ENCODE measurements around the gene F5. TPM values are rescaled to one million over a fixed set of nuclear protein-coding genes. Genes with fewer than 3 reads are reported as not detected.

Gene F5
- total and polyA plus RNA-seq, 2 of the 13 experiments (the other 11 are each of a cell fraction or from before 2014, with no cell fraction given): 38.3 to 64.0 TPM

- TF ChIP-seq TCF7L2 (IDR thresholded peaks at IDR 0.05; ENCODE audit: low read depth, low read length): no peak
- no peak for TF ChIP-seq PAWR (CRISPR knock-in tag; IDR thresholded peaks at IDR 0.05; ENCODE audit: borderline replicate concordance)
- TF ChIP-seq RERE (CRISPR knock-in tag; IDR thresholded peaks at IDR 0.05; ENCODE audit: low read depth): no peak
Measured at GRCh38 chr1:169485431-169486280, 100.6 kb downstream of the F5 start, which contains the start of gene SLC19A2 (continued).

GRCh38 chr1:169484683-169485430 lies 101.4 kb downstream of the F5 start:
- in situ Hi-C loops (cut with HindIII; ENCODE audit: extremely low pct_ligation_motif_present, low pct_unique_long_range_greater_than_20kb) (no loop called here), intact Hi-C loops (cut with micrococcal nuclease; ENCODE audit: unreplicated experiment) (loop anchor here (5.0 to 10.0 kb wide), 2 partner anchors 37 to 380 kb away; partner anchors contain the start of gene ATP1B1)
- 2% methylated on average over 9 of the region's 15 CpGs for WGBS (ENCODE audit: low lambda C conversion rate)
- H3K9ac ChIP-seq (ENCODE audit: insufficient read depth, low read depth, low read length): peak overlapping the region; percentile 92
- peaks cover 43% of the 10 kb centered on the region for H4K20me1 ChIP-seq (ENCODE audit: insufficient read depth, low read length)
- ChIA-PET POLR2A (interaction anchor here (0.6 to 2.0 kb wide), 12 partner anchors 11 to 795 kb away, joined by 3 to 33 read pairs (median 6); partner anchors contain the start of genes BLZF1, F5, METTL18 and NME7), CTCF (ENCODE audit: low intra/inter-chr PET ratio, low total read pairs) (interaction anchor here (1.2 kb wide), 1 partner anchor 61 kb away, joined by 3 read pairs; no protein-coding TSS in a partner anchor)
- no peak overlapping the region for H2AFZ ChIP-seq (ENCODE audit: low read length)
- peak overlapping the region; percentile 95 for H3K27ac ChIP-seq (ENCODE audit: extremely low read length, insufficient read depth, low read length)
- FAIRE-seq: no peak
- no peaks in the 10 kb centered on the region; a peak in 1 of 5 replicates for H3K27me3 ChIP-seq (ENCODE audit: control insufficient read depth in 1 of 2, insufficient read depth in 2 of 2, low read length in 2 of 2)
- H3K4me3 ChIP-seq (replicated peaks in 1 of 3; ENCODE audit: insufficient read depth in 1 of 3, low read depth in 2 of 3, low read length in 3 of 3): peak overlapping the region; percentile 62 to 87 (median 81)
- BruUV-seq (replicated peaks): TSS peak; percentile 49
- H3K4me1 ChIP-seq (ENCODE audit: insufficient read depth, low read length): peaks cover 70% of the 10 kb centered on the region
- H3K36me3 ChIP-seq (replicated peaks in 1 of 2; ENCODE audit: control insufficient read depth in 1 of 2, insufficient read depth in 2 of 2, low read length in 2 of 2): no peaks in the 10 kb centered on the region; a peak in 1 of 5 replicates
- H3K4me2 ChIP-seq (ENCODE audit: low read depth, low read length): peak overlapping the region; percentile 91
- peak; percentile 85 for DNase-seq (ENCODE audit: low spot score)
- H3K9me3 ChIP-seq (ENCODE audit: low read length): no peaks in the 10 kb centered on the region
- peak; percentile 80 for ATAC-seq
- peaks cover 72% of the 10 kb centered on the region for H3K79me2 ChIP-seq (ENCODE audit: insufficient read depth, low read length)
- TF ChIP-seq TFDP1 (CRISPR knock-in tag; IDR thresholded peaks at IDR 0.05; ENCODE audit: borderline replicate concordance) (peak; percentile 44; the same call in 1 of the 2 replicates), TMF1 (CRISPR knock-in tag; IDR thresholded peaks at IDR 0.05; ENCODE audit: low read depth) (no peak), POLR2AphosphoS5 (IDR thresholded peaks at IDR 0.05; ENCODE audit: low read depth, low read length) (peak; percentile 71), ARID2 (CRISPR knock-in tag; IDR thresholded peaks at IDR 0.05; ENCODE audit: borderline replicate concordance) (peak; percentile 22; the same call in 1 of the 2 replicates)

All from HepG2 (cell line).